ENCODE results near the gene KRT83.

DNA sequence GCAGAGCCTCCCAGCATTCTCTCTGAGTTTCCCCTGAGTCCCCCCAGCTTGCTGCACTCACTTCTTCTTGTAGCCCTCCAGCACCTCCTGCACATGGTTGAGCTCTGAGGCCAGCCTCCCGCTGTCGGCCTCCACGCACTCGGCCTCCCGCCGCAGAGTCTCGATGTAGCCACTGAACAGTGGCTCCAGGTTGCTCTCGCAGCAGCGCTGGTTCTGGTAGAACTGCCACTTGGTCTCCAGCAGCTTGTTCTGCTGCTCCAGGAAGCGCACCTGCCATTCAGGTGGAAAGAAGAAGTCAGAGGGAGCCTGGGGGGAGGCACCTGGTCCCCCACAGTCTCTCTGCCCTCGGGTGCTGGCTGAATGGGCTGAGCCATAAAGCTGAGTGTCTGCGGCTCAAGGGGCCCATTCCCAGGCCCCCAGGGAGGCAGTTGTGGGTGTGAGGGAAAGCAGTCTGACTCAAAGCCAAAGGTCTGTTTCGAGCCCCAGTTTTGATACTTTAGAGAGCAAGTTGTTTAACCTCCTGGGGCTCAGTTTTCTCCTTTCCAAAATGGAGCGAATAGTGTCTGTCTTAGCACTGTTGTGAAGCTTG lies 43.8 kb upstream of the KRT83 start:
- TF ChIP-seq, protein P1, sequence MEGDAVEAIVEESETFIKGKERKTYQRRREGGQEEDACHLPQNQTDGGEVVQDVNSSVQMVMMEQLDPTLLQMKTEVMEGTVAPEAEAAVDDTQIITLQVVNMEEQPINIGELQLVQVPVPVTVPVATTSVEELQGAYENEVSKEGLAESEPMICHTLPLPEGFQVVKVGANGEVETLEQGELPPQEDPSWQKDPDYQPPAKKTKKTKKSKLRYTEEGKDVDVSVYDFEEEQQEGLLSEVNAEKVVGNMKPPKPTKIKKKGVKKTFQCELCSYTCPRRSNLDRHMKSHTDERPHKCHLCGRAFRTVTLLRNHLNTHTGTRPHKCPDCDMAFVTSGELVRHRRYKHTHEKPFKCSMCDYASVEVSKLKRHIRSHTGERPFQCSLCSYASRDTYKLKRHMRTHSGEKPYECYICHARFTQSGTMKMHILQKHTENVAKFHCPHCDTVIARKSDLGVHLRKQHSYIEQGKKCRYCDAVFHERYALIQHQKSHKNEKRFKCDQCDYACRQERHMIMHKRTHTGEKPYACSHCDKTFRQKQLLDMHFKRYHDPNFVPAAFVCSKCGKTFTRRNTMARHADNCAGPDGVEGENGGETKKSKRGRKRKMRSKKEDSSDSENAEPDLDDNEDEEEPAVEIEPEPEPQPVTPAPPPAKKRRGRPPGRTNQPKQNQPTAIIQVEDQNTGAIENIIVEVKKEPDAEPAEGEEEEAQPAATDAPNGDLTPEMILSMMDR (IDR thresholded peaks at IDR 0.05): no peak
- no peak for TF ChIP-seq POLR2A (IDR thresholded peaks at IDR 0.05)

Data from testis (tissue), 2 donors.